ENCODE results near the gene PTPRT. TPM values are rescaled to one million over a fixed set of nuclear protein-coding genes. Genes with fewer than 3 reads are reported as not detected.

PTPRT gene
- total and polyA plus RNA-seq, 4 donors: 0.03 to 0.19 (median 0.18) TPM; not detected in 1

GRCh38 chr20:43058077-43058476 is 131.6 kb downstream of the PTPRT start:
- H3K9me3 ChIP-seq (ENCODE audit: control insufficient read depth, low read length): no peaks in the 10 kb centered on the region
- intact Hi-C loops (cut with DNase I): no loop called here
- H3K4me1 ChIP-seq (ENCODE audit: control insufficient read depth in 1 of 2, insufficient read depth in 2 of 2, low read length in 2 of 2): no peaks in the 10 kb centered on the region
- DNase-seq (no peak), ATAC-seq (ENCODE audit: low FRiP score) (no peak)
- no peaks in the 10 kb centered on the region for H3K27me3 ChIP-seq (ENCODE audit: control insufficient read depth in 1 of 2, insufficient read depth in 2 of 2, low read length in 1 of 2)
- no peaks in the 10 kb centered on the region for H3K36me3 ChIP-seq (ENCODE audit: control insufficient read depth in 1 of 2, insufficient read depth in 2 of 2, low read length in 1 of 2)
- WGBS, 2 donors: 86 to 100% methylated on average over 1 of the region's 1 CpG
- no peak overlapping the region for H3K27ac ChIP-seq (ENCODE audit: low read depth in 1 of 2, low read length in 2 of 2)
- H3K4me3 ChIP-seq (ENCODE audit: low read length in 2 of 2): no peak overlapping the region

DNA sequence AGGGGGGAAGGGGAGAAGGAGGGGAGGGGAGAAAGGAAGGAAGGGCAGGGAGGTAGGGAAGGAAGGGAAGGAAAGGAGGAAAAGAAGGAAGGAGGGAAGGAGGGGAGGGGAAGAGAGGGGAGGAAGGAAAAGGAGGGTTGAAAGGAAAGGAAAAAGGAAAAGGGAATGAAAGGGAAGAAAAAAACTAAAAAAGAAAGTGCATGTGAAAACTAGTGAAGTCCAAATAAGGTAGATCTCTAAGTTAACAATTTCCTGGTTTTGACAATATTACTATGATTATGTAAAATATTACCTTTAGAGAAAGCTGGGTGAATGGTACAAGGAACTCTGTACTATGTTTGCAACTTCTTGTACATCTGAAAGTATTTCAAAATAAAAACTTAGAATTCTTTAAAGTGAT is 132.4 kb downstream of the PTPRT start:
- Histone ChIP-seq H3K36me3 (ENCODE audit: control insufficient read depth in 1 of 2, insufficient read depth in 2 of 2, low read length in 1 of 2) (no peaks in the 10 kb centered on the region), H3K9me3 (ENCODE audit: control insufficient read depth, low read length) (no peaks in the 10 kb centered on the region), H3K27me3 (ENCODE audit: control insufficient read depth in 1 of 2, insufficient read depth in 2 of 2, low read length in 1 of 2) (no peaks in the 10 kb centered on the region), H3K27ac (ENCODE audit: low read depth in 1 of 2, low read length in 2 of 2) (no peak overlapping the region), H3K4me1 (ENCODE audit: control insufficient read depth in 1 of 2, insufficient read depth in 2 of 2, low read length in 2 of 2) (no peaks in the 10 kb centered on the region), H3K4me3 (ENCODE audit: low read length in 2 of 2) (no peak overlapping the region)
- ATAC-seq (ENCODE audit: low FRiP score) (no peak), DNase-seq (no peak)
- intact Hi-C loops (cut with DNase I): no loop called here

DNA sequence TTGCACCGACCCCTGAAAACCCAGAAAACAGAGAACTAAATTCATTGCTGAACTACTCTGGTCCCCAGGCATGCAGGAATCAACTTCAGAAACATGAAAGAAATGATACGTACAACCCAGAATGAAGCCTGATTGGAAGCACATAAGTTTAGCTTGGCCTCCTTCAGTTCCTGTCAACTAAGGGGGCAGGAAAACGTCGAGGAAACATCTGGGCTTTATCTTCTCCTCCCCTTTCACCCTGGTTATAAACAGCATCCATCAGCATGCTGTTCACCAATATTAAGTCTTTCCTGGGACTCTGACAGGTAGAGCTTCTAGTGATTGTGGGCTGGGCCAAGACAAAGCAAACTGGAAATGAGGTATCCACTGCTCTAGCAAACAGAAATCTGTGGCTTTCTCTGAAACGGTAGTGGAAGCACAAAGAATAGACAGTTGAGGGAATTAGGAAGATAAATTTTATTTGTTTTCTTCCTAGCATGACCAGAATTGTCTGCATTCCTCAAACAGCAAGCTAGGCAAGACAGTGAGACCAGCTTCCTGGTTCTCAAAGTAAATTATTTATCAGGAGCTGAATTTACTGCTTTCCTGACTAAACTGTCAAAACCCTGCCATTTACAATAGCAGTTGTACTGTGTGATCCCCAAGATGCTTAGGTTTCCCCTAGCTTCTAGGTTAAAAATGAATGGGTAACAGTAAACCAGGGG is 134.4 kb downstream of the PTPRT start:
- Histone ChIP-seq H3K27me3 (ENCODE audit: control insufficient read depth in 1 of 2, insufficient read depth in 2 of 2, low read length in 1 of 2) (no peaks in the 10 kb centered on the region), H3K4me1 (ENCODE audit: control insufficient read depth in 1 of 2, insufficient read depth in 2 of 2, low read length in 2 of 2) (no peaks in the 10 kb centered on the region), H3K36me3 (ENCODE audit: control insufficient read depth in 1 of 2, insufficient read depth in 2 of 2, low read length in 1 of 2) (no peaks in the 10 kb centered on the region), H3K27ac (ENCODE audit: low read depth in 1 of 2, low read length in 2 of 2) (no peak overlapping the region), H3K4me3 (ENCODE audit: low read length in 2 of 2) (no peak overlapping the region), H3K9me3 (ENCODE audit: control insufficient read depth, low read length) (no peaks in the 10 kb centered on the region)
- ATAC-seq (ENCODE audit: low FRiP score) (no peak), DNase-seq (no peak)
- 33 to 37% methylated on average over 5 of the region's 5 CpGs for WGBS, 2 donors
- intact Hi-C loops (cut with DNase I): no loop called here

- Histone ChIP-seq H3K27ac (ENCODE audit: low read depth in 1 of 2, low read length in 2 of 2) (no peak overlapping the region), H3K36me3 (ENCODE audit: control insufficient read depth in 1 of 2, insufficient read depth in 2 of 2, low read length in 1 of 2) (no peaks in the 10 kb centered on the region), H3K4me1 (ENCODE audit: control insufficient read depth in 1 of 2, insufficient read depth in 2 of 2, low read length in 2 of 2) (no peaks in the 10 kb centered on the region), H3K4me3 (ENCODE audit: low read length in 2 of 2) (no peak overlapping the region), H3K27me3 (ENCODE audit: control insufficient read depth in 1 of 2, insufficient read depth in 2 of 2, low read length in 1 of 2) (no peaks in the 10 kb centered on the region), H3K9me3 (ENCODE audit: control insufficient read depth, low read length) (no peaks in the 10 kb centered on the region)
- intact Hi-C loops (cut with DNase I): no loop called here
- 62 to 87% methylated on average over 1 of the region's 1 CpG for WGBS, 2 donors
- ATAC-seq (ENCODE audit: low FRiP score) (no peak), DNase-seq (no peak)
Measured at GRCh38 chr20:43052532-43052931, 137.2 kb downstream of the PTPRT start.

DNA sequence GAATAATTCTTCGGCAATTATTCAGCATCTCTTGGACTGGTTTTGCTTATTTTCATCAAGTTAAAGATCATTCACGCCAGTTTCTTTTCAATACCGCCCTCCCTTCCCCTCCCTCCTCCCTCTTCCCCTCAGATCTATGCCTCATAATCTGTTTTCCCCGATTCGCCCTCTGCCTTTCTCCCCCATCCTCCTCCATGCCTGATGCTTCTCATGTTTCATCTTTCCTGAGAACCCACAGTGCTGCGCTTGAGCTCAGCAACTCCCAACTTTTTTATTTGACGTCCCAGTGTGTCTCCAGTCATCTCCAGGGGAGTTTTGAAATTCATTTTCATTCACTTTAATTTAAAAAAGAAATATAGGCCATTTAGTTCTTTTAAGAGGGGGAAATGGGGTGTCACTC is 142.7 kb downstream of the PTPRT start:
- Histone ChIP-seq H3K27ac (ENCODE audit: low read depth in 1 of 2, low read length in 2 of 2) (no peak overlapping the region), H3K4me3 (ENCODE audit: low read length in 2 of 2) (no peak overlapping the region), H3K9me3 (ENCODE audit: control insufficient read depth, low read length) (no peaks in the 10 kb centered on the region), H3K27me3 (ENCODE audit: control insufficient read depth in 1 of 2, insufficient read depth in 2 of 2, low read length in 1 of 2) (peaks cover 0 to 1% of the 10 kb centered on the region in 2 donors), H3K4me1 (ENCODE audit: control insufficient read depth in 1 of 2, insufficient read depth in 2 of 2, low read length in 2 of 2) (no peaks in the 10 kb centered on the region), H3K36me3 (ENCODE audit: control insufficient read depth in 1 of 2, insufficient read depth in 2 of 2, low read length in 1 of 2) (no peaks in the 10 kb centered on the region)
- intact Hi-C loops (cut with DNase I): no loop called here
- DNase-seq: no peak
- no peak for ATAC-seq (ENCODE audit: low FRiP score)
- 61 to 62% methylated on average over 7 of the region's 7 CpGs for WGBS, 2 donors

- Histone ChIP-seq H3K4me1 (ENCODE audit: control insufficient read depth in 1 of 2, insufficient read depth in 2 of 2, low read length in 2 of 2) (no peaks in the 10 kb centered on the region), H3K9me3 (ENCODE audit: control insufficient read depth, low read length) (peaks cover 2% of the 10 kb centered on the region), H3K4me3 (ENCODE audit: low read length in 2 of 2) (no peak overlapping the region), H3K27ac (ENCODE audit: low read depth in 1 of 2, low read length in 2 of 2) (no peak overlapping the region), H3K36me3 (ENCODE audit: control insufficient read depth in 1 of 2, insufficient read depth in 2 of 2, low read length in 1 of 2) (no peaks in the 10 kb centered on the region), H3K27me3 (ENCODE audit: control insufficient read depth in 1 of 2, insufficient read depth in 2 of 2, low read length in 1 of 2) (peaks cover 0 to 3% of the 10 kb centered on the region in 2 donors)
- 57 to 64% methylated on average over 4 of the region's 4 CpGs for WGBS, 2 donors
- intact Hi-C loops (cut with DNase I): no loop called here
- DNase-seq: no peak
- ATAC-seq (ENCODE audit: low FRiP score): no peak
Measured at GRCh38 chr20:43043887-43044286, 145.8 kb downstream of the PTPRT start.

- Histone ChIP-seq H3K27ac (ENCODE audit: low read depth in 1 of 2, low read length in 2 of 2) (no peak overlapping the region), H3K4me3 (ENCODE audit: low read length in 2 of 2) (no peak overlapping the region), H3K36me3 (ENCODE audit: control insufficient read depth in 1 of 2, insufficient read depth in 2 of 2, low read length in 1 of 2) (no peaks in the 10 kb centered on the region), H3K9me3 (ENCODE audit: control insufficient read depth, low read length) (peaks cover 2% of the 10 kb centered on the region), H3K4me1 (ENCODE audit: control insufficient read depth in 1 of 2, insufficient read depth in 2 of 2, low read length in 2 of 2) (no peaks in the 10 kb centered on the region), H3K27me3 (ENCODE audit: control insufficient read depth in 1 of 2, insufficient read depth in 2 of 2, low read length in 1 of 2) (peaks cover 0 to 3% of the 10 kb centered on the region in 2 donors)
- intact Hi-C loops (cut with DNase I): no loop called here
- no peak for DNase-seq
- 24 to 27% methylated on average over 6 of the region's 6 CpGs for WGBS, 2 donors
- no peak for ATAC-seq (ENCODE audit: low FRiP score)
Measured at GRCh38 chr20:43040427-43040826, 149.3 kb downstream of the PTPRT start.

DNA sequence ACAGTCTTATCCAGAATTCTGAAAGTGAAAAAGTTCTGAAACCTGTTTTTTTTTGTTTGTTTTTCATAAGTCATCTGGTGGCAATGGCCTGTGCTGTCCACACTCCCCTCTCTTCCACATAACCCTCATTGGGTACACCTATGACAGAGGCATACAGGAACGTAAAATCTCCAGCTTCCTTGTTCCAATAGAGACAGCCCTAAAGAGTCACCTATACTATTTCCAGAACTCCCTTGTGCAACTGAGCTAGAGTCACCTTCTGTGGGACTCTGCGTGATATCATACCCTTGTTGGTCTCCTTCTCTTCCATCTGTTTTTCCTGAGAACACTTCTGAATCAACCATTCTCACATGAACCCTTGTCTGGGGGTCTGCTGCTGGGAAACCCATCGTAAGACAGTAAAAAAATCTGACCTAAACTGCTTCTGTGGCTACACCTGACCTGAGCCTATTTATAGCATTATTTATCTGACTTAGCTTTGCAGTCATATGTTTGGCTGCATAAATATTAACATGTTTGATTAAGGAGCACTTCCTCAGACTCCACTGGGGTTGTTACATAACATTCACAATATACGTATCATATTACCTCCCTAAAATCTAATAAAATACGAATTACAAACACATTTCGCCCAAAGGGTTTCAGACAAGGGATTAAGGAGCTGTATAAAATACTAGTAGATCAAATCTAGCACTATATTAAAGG is 151.9 kb downstream of the PTPRT start:
- Histone ChIP-seq H3K4me3 (ENCODE audit: low read length in 2 of 2) (no peak overlapping the region), H3K36me3 (ENCODE audit: control insufficient read depth in 1 of 2, insufficient read depth in 2 of 2, low read length in 1 of 2) (no peaks in the 10 kb centered on the region), H3K27ac (ENCODE audit: low read depth in 1 of 2, low read length in 2 of 2) (no peak overlapping the region), H3K27me3 (ENCODE audit: control insufficient read depth in 1 of 2, insufficient read depth in 2 of 2, low read length in 1 of 2) (peaks cover 0 to 3% of the 10 kb centered on the region in 2 donors), H3K9me3 (ENCODE audit: control insufficient read depth, low read length) (peaks cover 2% of the 10 kb centered on the region), H3K4me1 (ENCODE audit: control insufficient read depth in 1 of 2, insufficient read depth in 2 of 2, low read length in 2 of 2) (no peaks in the 10 kb centered on the region)
- DNase-seq: no peak
- 86 to 91% methylated on average over 6 of the region's 6 CpGs for WGBS, 2 donors
- no peak for ATAC-seq (ENCODE audit: low FRiP score)
- intact Hi-C loops (cut with DNase I): no loop called here

All from aorta (tissue), 5 donors.